Measurements from ENCODE around the gene ATP5F1B. TPM values are rescaled to one million over a fixed set of nuclear protein-coding genes. Genes with fewer than 3 reads are reported as not detected.

The ATP5F1B gene
- total and polyA plus RNA-seq, 2 of the 8 experiments (the other 6 are each of a cell fraction or from before 2014, with no cell fraction given) = 900 to 1,522 TPM

DNA sequence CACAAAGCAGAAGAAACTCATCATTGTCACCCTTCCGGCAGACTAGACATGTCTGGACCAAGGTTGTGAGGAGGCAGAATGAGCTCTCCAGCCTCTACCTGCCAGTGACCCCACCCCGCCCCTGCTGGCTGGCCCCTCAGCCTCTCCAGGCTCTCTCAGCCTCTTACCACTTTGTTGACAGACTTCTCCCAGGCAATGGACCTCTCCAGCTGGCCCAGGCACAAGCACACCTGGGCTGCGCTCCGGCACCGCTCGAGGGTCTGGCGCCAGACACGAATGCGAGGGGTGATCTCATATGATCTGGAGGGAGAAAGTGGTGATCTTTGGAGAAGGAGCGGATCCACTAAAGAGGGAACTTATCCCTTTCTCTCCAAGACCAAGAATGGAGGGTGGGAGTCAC, 46.0 kb downstream of the ATP5F1B start (continued):
- TF ChIP-seq CHD1 (IDR thresholded peaks at IDR 0.05; ENCODE audit: low read depth, low read length) (no peak), GTF2F1 (IDR thresholded peaks at IDR 0.05; ENCODE audit: borderline replicate concordance, low read depth, low read length) (no peak), CHD2 (IDR thresholded peaks at IDR 0.05; ENCODE audit: low read length) (no peak), TBP (IDR thresholded peaks at IDR 0.05; ENCODE audit: low read depth, low read length) (no peak), RFX5 (IDR thresholded peaks at IDR 0.05; ENCODE audit: borderline replicate concordance, low read depth, low read length) (no peak), KDM1A (IDR thresholded peaks at IDR 0.05; ENCODE audit: borderline replicate concordance, low read length) (no peak)
